Neural progenitor cell (in vitro differentiated cells): ENCODE results near the gene OR2M4.
"Not testable (repeated sequence)": the region's sequence is repeated elsewhere in the genome, so short reads cannot be mapped to it uniquely, and the experiment has no call there.

Experiments
- EZH2 ChIP-seq: fragments of 200-600 bp; sonication (generic); IDR thresholded peaks from 2 replicates; pipeline ENCODE4 v1.6.1; 2017; ENCODE audit warnings: antibody characterized with exemption, mild to moderate bottlenecking, moderate library complexity
- TF ChIP-seq, protein P1 (sequence below): fragments of 200-600 bp; sonication (generic); IDR thresholded peaks from 2 replicates; pipeline ENCODE4 v1.5.1; 2017; ENCODE audit warnings: antibody characterized with exemption, mild to moderate bottlenecking

DNA sequence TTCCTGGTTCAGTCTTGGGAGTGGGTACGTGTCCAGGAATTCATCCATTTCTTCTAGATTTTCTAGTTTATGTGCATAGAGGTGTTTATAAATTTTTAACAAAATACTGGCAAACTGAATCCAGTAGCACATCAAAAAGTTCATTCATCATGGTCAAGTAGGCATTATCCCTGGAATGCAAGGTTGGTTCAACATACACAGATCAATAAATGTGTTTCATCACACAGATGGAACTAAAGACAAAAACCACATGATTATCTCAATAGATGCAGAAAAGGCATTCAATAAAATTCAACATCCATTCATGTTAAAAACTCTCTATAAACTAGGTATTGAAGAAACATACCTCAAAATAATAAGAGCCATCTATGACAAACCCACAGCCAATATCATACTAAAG is 28.1 kb downstream of the OR2M4 start:
- TF ChIP-seq, protein P1, sequence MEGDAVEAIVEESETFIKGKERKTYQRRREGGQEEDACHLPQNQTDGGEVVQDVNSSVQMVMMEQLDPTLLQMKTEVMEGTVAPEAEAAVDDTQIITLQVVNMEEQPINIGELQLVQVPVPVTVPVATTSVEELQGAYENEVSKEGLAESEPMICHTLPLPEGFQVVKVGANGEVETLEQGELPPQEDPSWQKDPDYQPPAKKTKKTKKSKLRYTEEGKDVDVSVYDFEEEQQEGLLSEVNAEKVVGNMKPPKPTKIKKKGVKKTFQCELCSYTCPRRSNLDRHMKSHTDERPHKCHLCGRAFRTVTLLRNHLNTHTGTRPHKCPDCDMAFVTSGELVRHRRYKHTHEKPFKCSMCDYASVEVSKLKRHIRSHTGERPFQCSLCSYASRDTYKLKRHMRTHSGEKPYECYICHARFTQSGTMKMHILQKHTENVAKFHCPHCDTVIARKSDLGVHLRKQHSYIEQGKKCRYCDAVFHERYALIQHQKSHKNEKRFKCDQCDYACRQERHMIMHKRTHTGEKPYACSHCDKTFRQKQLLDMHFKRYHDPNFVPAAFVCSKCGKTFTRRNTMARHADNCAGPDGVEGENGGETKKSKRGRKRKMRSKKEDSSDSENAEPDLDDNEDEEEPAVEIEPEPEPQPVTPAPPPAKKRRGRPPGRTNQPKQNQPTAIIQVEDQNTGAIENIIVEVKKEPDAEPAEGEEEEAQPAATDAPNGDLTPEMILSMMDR, result not testable (repeated sequence)
- TF ChIP-seq EZH2, result not testable (repeated sequence)
